Urothelium cell line (cell line): Measurements from ENCODE around the gene PITPNC1.

Source experiments
- DNase-seq: peaks from one replicate; pipeline ENCODE4 v3.0.0; 2011; ENCODE audit warnings: low spot score, mixed read lengths
- FAIRE-seq: peaks from 2 replicates; lab custom pipeline; 2011; peaks lifted over from hg19 to GRCh38; lab: Jason Lieb, UNC

Gene PITPNC1

DNA sequence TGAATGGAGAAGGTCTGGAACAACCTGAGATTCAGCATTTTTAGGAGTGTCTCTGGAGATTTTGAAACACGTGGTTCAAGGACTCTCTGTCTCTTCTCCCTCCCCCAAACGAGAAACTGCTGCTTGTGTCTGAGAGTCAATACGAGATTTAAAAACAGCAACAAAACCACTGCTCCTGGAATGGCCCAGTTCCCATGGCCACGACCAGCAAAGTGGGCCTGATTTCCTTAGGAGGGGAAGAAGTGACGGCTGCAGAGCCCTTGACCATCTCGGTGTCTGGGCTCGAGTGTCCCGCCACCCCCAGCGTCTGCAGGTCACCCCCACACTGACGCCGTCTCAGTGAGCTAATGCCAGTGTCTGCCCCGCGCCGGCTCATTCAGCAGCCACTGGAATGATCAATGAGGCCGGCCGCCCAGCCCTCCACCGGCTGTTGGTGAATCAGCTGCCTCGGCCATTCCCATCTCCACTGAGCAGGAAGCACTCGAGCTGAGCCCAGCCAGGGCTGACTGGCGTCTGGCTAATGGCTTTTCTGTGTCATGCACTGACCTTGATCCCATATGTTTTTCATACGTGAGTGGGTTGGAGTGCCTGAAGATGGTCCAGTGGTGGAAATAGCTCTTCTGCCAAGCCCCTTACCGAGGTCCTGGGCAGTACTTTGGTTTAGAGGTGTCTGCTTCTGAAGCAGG is 151.8 kb downstream of the PITPNC1 start:
- peak; percentile 90 for FAIRE-seq
- DNase-seq: peak; percentile 94

GRCh38 chr17:67531291-67531690 is 154.2 kb downstream of the PITPNC1 start:
- no peak for FAIRE-seq
- no peak for DNase-seq

DNA sequence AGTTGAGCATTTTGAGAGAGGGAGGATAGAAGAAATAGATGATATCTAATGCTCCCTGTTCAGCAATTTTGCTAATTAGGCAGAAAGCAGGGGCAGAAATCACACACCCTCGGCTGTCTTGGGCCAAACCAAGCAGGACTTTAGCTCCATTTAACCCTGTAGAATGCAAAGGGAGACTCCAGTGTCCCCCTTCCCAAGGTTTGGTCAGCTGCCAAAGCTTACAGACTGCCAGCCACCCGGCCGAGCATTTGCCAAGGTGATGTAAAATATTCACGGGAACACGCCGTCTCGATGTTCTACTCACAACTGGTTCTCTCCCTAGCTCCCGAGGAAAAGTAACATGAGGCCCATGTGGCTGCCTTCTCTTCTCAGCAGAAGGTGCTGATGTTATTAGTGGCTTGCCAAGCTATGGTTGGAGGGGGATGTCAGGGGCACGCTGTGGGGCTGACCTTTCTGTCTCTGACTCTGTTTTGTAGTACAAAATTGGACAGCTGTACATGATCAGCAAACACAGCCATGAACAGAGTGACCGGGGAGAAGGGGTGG is 155.3 kb downstream of the PITPNC1 start:
- no peak for FAIRE-seq
- DNase-seq: no peak

- DNase-seq (no peak), FAIRE-seq (no peak)
Measured at GRCh38 chr17:67534941-67535340, 157.9 kb downstream of the PITPNC1 start.

- FAIRE-seq: no peak
- DNase-seq: no peak
Measured at GRCh38 chr17:67542219-67543114, 165.4 kb downstream of the PITPNC1 start.

GRCh38 chr17:67544364-67544955 is 167.4 kb downstream of the PITPNC1 start:
- FAIRE-seq: no peak
- DNase-seq: no peak

DNA sequence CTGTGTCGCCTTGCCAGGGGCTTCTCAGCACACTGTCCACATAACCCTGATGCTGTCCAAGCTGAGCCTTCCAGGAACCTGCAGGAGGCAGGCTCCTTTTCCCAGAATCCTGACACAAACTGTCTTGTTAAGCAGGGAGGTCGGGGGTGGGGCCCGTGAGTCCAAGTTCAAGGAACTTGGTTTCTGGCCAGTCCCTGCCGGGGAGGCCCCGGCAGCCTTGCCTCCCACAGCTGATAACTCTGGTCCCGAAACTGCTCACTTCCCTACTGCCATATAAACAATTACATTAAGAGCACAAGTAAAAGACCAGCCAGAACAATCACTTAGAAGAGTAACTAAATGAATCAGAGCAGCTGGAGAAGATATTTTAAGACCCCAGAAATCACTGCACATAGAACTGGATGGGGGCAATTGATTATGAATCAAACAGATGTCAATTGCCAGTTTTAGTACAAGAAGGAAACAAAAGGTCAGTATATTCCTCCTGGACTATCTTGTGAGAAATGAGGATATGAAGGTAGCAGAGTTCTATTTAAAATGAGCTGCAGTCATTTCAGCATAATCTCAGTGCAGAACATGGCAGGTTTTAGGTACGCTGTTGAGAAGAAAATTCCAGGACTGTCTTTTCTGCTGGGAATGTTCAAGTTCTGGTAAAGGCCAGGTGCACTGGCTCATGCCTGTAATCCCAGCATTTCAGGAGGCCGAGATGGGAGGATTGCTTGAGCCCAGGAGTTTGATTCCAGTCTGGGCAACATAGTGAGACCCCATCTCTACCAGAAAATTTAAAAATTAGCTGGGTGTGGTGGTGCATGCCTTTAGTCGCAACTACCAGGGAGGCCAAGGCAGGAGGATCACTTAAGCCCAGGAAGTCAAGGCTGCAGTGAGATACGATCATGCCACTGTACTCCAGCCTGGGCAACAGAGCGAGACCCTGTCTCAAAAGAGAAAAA is 169.8 kb downstream of the PITPNC1 start:
- FAIRE-seq (no peak), DNase-seq (no peak)

- DNase-seq (no peak), FAIRE-seq (no peak)
Measured at GRCh38 chr17:67548693-67549092, 171.6 kb downstream of the PITPNC1 start.

GRCh38 chr17:67549820-67550219 is 172.7 kb downstream of the PITPNC1 start:
- FAIRE-seq (no peak), DNase-seq (no peak)

DNA sequence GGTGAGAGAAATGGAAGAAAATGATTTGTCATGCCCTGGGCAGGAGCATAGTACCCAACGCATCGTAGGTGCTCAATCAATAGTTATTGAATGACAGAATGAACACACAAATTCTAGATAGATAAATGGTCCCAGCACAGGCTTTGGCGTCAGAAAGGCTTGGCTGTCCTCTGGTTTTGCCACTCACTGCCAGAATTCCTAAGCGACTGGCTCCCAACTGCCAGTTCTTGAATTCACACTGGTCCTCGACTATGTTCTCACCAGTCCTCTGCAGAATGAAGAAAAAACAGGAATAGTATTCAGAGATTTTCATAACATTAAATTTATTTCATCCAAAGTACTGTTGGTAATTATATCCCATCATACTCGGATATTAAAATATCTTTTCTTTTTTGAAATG is 177.6 kb downstream of the PITPNC1 start:
- no peak for FAIRE-seq
- no peak for DNase-seq

- DNase-seq (no peak), FAIRE-seq (no peak)
Measured at GRCh38 chr17:67555855-67556254, 178.8 kb downstream of the PITPNC1 start.

DNA sequence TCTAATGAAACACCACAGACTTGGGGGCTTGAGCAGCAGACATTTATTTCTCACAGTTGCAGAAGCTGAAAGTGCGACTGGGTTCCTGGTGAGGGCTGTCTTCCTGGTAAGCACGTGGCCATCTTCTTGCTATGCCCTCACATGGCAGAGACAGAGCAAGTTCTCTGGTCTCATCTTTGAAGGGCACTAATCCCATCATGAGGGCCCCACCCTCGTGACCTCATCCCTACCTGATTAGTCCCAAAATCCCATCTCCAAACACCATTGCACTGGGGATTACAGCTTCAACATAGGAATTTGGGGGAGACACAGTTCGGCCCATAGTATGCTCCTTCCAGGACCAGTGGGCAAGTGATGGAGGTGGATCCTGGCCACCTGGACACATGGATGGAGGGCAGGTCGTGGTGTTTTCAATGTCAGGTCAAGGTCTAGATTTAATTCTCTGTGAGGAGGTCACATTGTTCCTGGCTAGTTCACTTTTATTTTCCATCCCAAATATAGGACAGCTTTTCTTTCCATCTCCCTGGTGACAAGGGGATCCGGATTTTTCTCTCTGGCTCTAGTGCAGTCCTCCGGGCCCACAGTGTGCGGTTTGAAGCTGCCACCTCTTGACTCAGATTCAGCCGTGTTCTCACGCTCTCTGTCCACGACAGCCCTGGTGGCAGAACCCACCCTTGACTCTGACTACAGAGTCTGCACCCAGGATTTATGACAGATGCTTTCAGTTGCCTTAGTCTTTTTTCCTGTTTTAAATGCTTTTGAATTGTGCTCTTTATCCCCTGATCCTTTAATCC is 180.2 kb downstream of the PITPNC1 start:
- no peak for DNase-seq
- no peak for FAIRE-seq

- no peak for DNase-seq
- no peak for FAIRE-seq
Measured at GRCh38 chr17:67557921-67558320, 180.8 kb downstream of the PITPNC1 start.

GRCh38 chr17:67558740-67559380 is 181.8 kb downstream of the PITPNC1 start:
- FAIRE-seq (no peak), DNase-seq (no peak)

DNA sequence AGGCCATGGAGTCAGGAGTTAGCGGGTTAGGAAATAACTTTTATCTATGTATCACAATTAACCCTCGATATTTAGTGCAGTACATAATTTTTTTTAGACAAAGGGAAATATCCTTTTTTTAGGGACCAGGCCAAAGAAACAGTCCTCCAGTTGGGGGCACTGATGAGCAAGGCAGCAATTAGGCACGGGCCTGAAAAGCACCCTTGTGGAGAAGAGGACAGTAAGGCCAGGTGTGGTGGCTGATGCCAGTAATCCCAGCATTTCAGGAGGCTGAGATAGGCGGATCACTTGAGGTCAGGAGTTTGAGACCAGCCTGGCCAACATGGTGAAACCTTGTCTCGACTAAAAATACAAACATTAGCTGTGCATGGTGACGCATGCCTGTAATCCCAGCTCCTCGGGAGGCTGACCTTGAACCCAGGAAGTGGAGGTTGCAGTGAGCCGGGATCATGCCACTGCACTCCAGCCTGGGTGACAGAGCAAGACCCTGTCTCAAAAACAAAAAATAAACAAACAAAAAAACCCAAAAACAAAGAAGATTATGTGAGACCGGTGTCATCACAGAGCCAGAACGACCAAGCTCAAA is 182.4 kb downstream of the PITPNC1 start:
- no peak for FAIRE-seq
- DNase-seq: no peak

GRCh38 chr17:67562005-67562404 is 184.9 kb downstream of the PITPNC1 start:
- DNase-seq: no peak
- FAIRE-seq: no peak

DNA sequence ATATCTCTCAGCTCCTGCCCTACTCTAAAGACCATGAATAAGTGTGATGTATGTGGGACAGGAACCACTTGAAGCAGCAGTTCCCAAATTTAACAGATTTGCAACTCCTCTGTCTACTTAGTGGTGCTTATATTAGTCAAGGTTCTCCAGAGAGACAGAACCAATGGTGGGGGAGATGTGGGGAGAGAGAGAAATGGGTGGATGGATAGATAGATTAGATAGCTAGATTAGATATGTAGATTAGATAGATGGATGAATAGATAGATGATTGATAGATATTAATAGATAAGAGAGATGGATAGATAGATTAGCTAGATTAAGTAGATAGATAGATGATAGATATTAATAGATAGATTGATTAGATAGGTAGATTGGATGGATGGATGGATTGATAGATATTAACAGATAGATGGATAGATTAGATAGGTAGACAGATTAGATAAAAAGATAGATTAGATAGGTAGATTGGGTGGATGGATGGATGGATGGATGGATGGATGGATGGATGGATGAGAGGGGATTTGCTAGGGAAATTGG is 186.7 kb downstream of the PITPNC1 start:
- FAIRE-seq (no peak), DNase-seq (no peak)

DNA sequence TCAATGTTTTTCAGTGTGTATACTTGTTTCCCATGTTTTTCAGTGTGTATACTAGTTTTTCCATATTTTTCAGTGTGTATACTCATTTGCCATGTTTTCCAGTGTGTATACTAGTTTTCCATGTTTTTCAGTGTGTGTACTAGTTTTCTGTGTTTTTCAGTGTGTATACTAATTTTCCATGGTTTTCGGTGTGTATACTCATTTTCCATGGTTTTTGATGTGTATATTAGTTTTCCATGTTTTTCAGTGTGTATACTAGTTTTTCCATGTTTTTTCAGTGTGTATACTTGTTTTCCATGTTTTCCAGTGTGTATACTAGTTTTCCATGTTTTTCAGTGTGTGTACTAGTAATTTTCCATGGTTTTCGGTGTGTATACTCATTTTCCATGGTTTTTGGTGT is 188.0 kb downstream of the PITPNC1 start:
- no peak for FAIRE-seq
- DNase-seq: no peak
